ENCODE data around the gene WTAP.

Gene WTAP

DNA sequence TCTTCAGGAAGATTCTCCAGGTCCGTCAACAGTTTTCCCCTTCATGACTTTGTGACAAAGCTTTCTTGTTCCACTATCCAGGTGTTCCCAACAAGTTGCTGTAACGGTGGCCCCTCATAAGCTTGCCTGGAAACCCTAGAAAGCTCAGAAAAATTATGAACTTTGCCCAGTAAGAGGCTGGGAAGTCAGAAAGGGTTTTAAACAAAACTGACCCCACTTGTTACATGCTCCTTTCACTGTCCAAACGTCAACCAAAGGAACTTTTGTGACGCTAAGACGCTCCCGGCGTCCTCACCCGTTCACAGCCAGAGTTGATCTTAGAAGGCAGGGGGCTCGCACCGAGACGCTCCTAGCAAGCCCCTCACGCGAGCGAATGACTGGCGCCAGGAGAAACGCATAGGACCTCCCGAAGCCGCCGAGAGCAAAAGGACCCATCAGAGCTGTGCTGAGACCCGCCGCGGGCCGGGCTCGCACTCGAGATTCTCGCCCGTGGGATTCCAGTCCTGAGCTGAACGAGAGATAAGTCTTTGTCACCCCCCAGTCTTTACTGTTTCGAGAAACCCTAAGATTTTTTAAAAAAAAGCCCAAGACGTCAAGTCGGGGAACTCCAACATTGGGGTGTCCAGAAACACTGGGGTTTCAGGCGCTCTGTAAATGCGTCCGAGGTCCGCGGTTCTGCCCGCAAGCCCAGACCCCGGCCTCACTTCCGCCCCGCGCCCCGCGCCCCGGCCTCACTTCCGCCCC is 34.0 kb downstream of the WTAP start:
- Histone ChIP-seq H3K4me3 (ENCODE audit: low read depth, low read length) (peak overlapping the region; percentile 90), H3K36me3 (peaks cover 35% of the 10 kb centered on the region), H3K27me3 (no peaks in the 10 kb centered on the region), H3K9me3 (no peaks in the 10 kb centered on the region), H3K4me1 (no peaks in the 10 kb centered on the region)
- TF ChIP-seq, protein P1, sequence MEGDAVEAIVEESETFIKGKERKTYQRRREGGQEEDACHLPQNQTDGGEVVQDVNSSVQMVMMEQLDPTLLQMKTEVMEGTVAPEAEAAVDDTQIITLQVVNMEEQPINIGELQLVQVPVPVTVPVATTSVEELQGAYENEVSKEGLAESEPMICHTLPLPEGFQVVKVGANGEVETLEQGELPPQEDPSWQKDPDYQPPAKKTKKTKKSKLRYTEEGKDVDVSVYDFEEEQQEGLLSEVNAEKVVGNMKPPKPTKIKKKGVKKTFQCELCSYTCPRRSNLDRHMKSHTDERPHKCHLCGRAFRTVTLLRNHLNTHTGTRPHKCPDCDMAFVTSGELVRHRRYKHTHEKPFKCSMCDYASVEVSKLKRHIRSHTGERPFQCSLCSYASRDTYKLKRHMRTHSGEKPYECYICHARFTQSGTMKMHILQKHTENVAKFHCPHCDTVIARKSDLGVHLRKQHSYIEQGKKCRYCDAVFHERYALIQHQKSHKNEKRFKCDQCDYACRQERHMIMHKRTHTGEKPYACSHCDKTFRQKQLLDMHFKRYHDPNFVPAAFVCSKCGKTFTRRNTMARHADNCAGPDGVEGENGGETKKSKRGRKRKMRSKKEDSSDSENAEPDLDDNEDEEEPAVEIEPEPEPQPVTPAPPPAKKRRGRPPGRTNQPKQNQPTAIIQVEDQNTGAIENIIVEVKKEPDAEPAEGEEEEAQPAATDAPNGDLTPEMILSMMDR (IDR thresholded peaks at IDR 0.05; ENCODE audit: low read depth, low read length), result no peak
- DNase-seq, result peak; percentile 30

DNA sequence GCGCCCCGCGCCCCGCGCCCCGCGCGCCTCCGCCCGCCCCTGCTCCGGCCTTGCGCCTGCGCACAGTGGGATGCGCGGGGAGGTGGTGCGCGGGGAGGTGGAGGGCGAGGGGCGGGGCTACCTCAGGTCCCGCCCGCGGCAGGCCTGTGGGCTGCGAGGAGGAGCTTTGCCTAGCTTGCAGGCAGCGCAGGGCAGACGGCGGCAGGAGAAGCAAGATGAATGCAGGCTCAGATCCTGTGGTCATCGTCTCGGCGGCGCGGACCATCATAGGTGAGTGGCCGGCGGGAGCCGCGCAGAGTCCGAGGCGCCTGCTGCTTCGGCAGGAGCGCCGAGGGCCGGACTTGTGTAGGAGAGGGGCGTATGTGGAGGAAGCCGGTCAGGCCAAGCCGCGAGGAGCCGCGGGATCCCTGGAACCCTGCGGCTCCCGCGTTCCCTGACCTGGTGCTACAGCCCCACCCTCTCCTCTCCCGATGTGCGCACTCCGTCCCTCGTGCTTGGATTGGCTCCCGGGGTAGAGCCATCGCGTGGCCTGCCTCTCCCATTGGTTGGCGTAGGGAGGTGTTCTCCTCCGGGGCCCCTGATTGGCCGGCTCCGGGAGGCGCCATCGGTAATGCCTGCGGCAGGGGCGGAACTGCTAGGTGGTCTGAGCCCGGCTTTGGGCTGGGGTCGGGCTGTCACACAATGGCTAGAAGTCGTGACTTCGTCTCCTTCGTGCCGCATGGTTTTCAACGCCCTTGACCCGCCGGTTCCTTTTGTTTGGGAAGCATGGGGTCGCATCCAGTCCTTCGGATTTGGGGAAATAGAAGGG is 34.8 kb downstream of the WTAP start, which contains the start of gene ACAT2:
Gene ACAT2, plus strand, starts transcription at position 173 of the 808 bp plus-strand sequence. Its CDS starts 43 bp downstream, at position 216.
- Histone ChIP-seq H3K9me3 (no peaks in the 10 kb centered on the region), H3K4me3 (ENCODE audit: low read depth, low read length) (peak within 1 kb of the TSS; percentile 90), H3K4me1 (no peaks in the 10 kb centered on the region), H3K27me3 (no peaks in the 10 kb centered on the region), H3K36me3 (peaks cover 42% of the 10 kb centered on the region)
- DNase-seq, result peak; percentile 97
- TF ChIP-seq, protein P1 (IDR thresholded peaks at IDR 0.05; ENCODE audit: low read depth, low read length), result no peak

DNA sequence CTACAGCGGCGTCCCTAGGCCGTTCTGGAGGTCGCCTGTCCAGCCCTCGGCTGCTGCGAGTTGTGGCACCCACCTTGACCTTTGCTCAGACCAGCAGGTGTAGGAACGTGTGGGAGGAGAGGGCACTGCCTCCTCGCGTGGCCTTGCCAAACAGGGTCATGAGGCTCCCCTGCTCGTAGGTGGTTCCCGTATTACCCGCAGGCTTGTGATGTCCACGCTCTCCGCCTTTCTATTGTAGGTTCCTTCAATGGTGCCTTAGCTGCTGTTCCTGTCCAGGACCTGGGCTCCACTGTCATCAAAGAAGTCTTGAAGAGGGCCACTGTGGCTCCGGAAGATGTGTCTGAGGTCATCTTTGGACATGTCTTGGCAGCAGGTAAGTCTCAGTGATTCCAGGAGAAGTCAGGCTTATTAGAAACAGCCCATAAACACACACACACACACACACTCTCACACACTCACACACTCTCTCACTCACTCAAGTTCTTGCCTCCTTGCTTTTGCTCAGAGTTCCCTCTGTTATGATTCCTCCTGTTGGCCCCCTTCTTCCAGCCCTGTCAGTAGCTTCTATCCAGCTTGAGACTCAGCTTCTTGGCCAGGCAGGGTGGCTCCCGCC is 35.5 kb downstream of the WTAP start:
- H3K4me1 ChIP-seq, result no peaks in the 10 kb centered on the region
- DNase-seq, result no peak
- no peaks in the 10 kb centered on the region for H3K9me3 ChIP-seq
- peaks cover 45% of the 10 kb centered on the region for H3K36me3 ChIP-seq
- peak overlapping the region; percentile 90 for H3K4me3 ChIP-seq (ENCODE audit: low read depth, low read length)
- H3K27me3 ChIP-seq, result no peaks in the 10 kb centered on the region
- TF ChIP-seq, protein P1 (IDR thresholded peaks at IDR 0.05; ENCODE audit: low read depth, low read length), result no peak

DNA sequence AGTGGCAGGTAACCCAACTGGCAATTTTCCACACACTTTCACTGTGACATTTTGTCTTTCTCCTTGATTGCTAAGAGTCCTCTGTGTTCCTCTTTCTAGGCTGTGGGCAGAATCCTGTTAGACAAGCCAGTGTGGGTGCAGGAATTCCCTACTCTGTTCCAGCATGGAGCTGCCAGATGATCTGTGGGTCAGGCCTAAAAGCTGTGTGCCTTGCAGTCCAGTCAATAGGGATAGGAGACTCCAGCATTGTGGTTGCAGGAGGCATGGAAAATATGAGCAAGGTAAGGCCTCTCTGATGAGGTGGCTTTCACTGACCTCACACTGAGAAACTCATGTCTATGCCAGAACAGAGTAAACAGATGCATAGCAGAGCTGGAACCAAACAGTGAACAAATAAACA is 39.6 kb downstream of the WTAP start:
- H3K4me1 ChIP-seq, result no peaks in the 10 kb centered on the region
- no peak overlapping the region for H3K4me3 ChIP-seq (ENCODE audit: low read depth, low read length)
- H3K36me3 ChIP-seq, result peaks cover 75% of the 10 kb centered on the region
- TF ChIP-seq, protein P1 (IDR thresholded peaks at IDR 0.05; ENCODE audit: low read depth, low read length), result no peak
- H3K9me3 ChIP-seq, result no peaks in the 10 kb centered on the region
- H3K27me3 ChIP-seq, result no peaks in the 10 kb centered on the region
- DNase-seq, result no peak

DNA sequence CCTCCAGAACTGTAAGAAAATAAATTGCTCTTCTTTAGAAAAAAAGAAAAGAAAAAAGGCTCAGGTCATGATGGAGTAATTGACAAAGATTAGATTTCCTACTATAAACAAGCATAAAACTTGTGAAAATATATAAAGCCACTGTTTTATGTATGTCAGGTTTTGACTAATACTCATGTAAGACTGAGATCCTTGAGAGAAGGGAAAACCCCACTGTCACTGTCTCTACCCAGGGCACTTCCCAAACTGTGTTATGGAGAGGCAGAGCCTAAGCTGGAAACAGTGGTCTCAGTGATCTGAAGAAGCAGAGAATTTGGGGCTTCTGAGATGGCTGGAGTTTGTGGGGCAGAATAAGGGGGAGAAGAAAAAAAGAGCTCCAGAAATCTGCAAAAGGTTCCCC is 42.2 kb downstream of the WTAP start:
- Histone ChIP-seq H3K36me3 (peaks cover 79% of the 10 kb centered on the region), H3K4me3 (ENCODE audit: low read depth, low read length) (no peak overlapping the region), H3K4me1 (no peaks in the 10 kb centered on the region), H3K9me3 (no peaks in the 10 kb centered on the region), H3K27me3 (no peaks in the 10 kb centered on the region)
- no peak for DNase-seq
- TF ChIP-seq, protein P1 (IDR thresholded peaks at IDR 0.05; ENCODE audit: low read depth, low read length), result no peak

Measured in BE2C (cell line).